KOPT-K1 (cell line): ENCODE measurements around the gene LONP2.
"Not testable (repeated sequence)": the region's sequence is repeated elsewhere in the genome, so short reads cannot be mapped to it uniquely, and the experiment has no call there.

Source experiments
- H3K27ac ChIP-seq: fragments of 200-600 bp; sonication (generic); 2 replicates; pipeline ENCODE4 v1.5.1; 2016; ENCODE audit warnings: antibody characterized with exemption, mild to moderate bottlenecking, low read depth, low read length; ENCODE audit not compliant: poor library complexity, severe bottlenecking
- H3K36me3 ChIP-seq: fragments of 200-600 bp; sonication (generic); 2 replicates; pipeline ENCODE4 v1.5.1; 2017; ENCODE audit warnings: antibody characterized with exemption, mild to moderate bottlenecking, low read length, moderate library complexity; ENCODE audit not compliant: insufficient read depth
- H3K9me3 ChIP-seq: fragments of 200-600 bp; sonication (generic); 2 replicates; pipeline ENCODE4 v1.5.1; 2017; ENCODE audit warnings: antibody characterized with exemption, low read length, mild to moderate bottlenecking; ENCODE audit not compliant: insufficient read depth, poor library complexity, severe bottlenecking

Gene LONP2

GRCh38 chr16:48393485-48394354, 149.6 kb downstream of the LONP2 start:
- Histone ChIP-seq H3K36me3 (no peaks in the 10 kb centered on the region), H3K27ac (no peak overlapping the region), H3K9me3 (no peaks in the 10 kb centered on the region)

- no peaks in the 10 kb centered on the region for H3K36me3 ChIP-seq
- H3K27ac ChIP-seq, result no peak overlapping the region
- H3K9me3 ChIP-seq, result no peaks in the 10 kb centered on the region
Observed at GRCh38 chr16:48394355-48394703, 150.2 kb downstream of the LONP2 start.

- Histone ChIP-seq H3K27ac (no peak overlapping the region), H3K36me3 (no peaks in the 10 kb centered on the region), H3K9me3 (no peaks in the 10 kb centered on the region)
Observed at GRCh38 chr16:48395375-48395774, 151.3 kb downstream of the LONP2 start.

- H3K9me3 ChIP-seq, H3K27ac ChIP-seq, H3K36me3 ChIP-seq: not testable (repeated sequence)
Observed at GRCh38 chr16:48402547-48402946, 158.4 kb downstream of the LONP2 start.

GRCh38 chr16:48405153-48405552, 161.1 kb downstream of the LONP2 start:
- no peaks in the 10 kb centered on the region for H3K9me3 ChIP-seq
- no peaks in the 10 kb centered on the region for H3K36me3 ChIP-seq
- no peak overlapping the region for H3K27ac ChIP-seq

GRCh38 chr16:48405907-48406306, 161.8 kb downstream of the LONP2 start:
- H3K27ac ChIP-seq, result no peak overlapping the region
- no peaks in the 10 kb centered on the region for H3K36me3 ChIP-seq
- no peaks in the 10 kb centered on the region for H3K9me3 ChIP-seq
